ENCODE data around the gene RICTOR. TPM values are rescaled to one million over a fixed set of nuclear protein-coding genes. Genes with fewer than 3 reads are reported as not detected.

Gene RICTOR
- total and polyA plus RNA-seq, 9 donors, result 6.7 to 55.1 (median 41.5) TPM

- H3K4me3 ChIP-seq, result no peak overlapping the region
- H3K9me3 ChIP-seq, result no peaks in the 10 kb centered on the region
- TF ChIP-seq POLR2A (IDR thresholded peaks at IDR 0.05) (no peak), CTCF (IDR thresholded peaks at IDR 0.05) (no peak), EP300 (IDR thresholded peaks at IDR 0.05) (no peak)
- H3K4me1 ChIP-seq (ENCODE audit: insufficient read depth), result peaks cover 3% of the 10 kb centered on the region
- H3K36me3 ChIP-seq, result no peaks in the 10 kb centered on the region
- intact Hi-C loops (cut with DNase I), result no loop called here
- 66 to 84% (median 83%) methylated on average over 1 of the region's 1 CpG for WGBS, 3 donors
- no peak for DNase-seq
- H3K27me3 ChIP-seq, result no peaks in the 10 kb centered on the region
- H3K27ac ChIP-seq, result no peak overlapping the region
Observed at GRCh38 chr5:38921174-38921573, 153.0 kb downstream of the RICTOR start.

GRCh38 chr5:38916802-38917201 is 157.4 kb downstream of the RICTOR start:
- intact Hi-C loops (cut with DNase I), result loop anchor here in 1 of 4 donors (10.0 kb wide), 1 partner anchor 72 kb away; the partner anchor contains the start of gene OSMR
- no peak overlapping the region for H3K4me3 ChIP-seq
- no peak overlapping the region for H3K27ac ChIP-seq
- no peaks in the 10 kb centered on the region for H3K4me1 ChIP-seq (ENCODE audit: insufficient read depth)
- no peaks in the 10 kb centered on the region for H3K36me3 ChIP-seq
- TF ChIP-seq CTCF (IDR thresholded peaks at IDR 0.05) (no peak), EP300 (IDR thresholded peaks at IDR 0.05) (no peak), POLR2A (IDR thresholded peaks at IDR 0.05) (no peak)
- 76 to 78% (median 76%) methylated on average over 7 of the region's 7 CpGs for WGBS, 3 donors
- no peak for DNase-seq
- H3K27me3 ChIP-seq, result no peaks in the 10 kb centered on the region
- H3K9me3 ChIP-seq, result no peaks in the 10 kb centered on the region

GRCh38 chr5:38913714-38914113 is 160.5 kb downstream of the RICTOR start:
- Histone ChIP-seq H3K36me3 (no peaks in the 10 kb centered on the region), H3K27me3 (no peaks in the 10 kb centered on the region), H3K4me1 (ENCODE audit: insufficient read depth) (no peaks in the 10 kb centered on the region), H3K9me3 (no peaks in the 10 kb centered on the region), H3K27ac (no peak overlapping the region), H3K4me3 (no peak overlapping the region)
- TF ChIP-seq EP300 (IDR thresholded peaks at IDR 0.05), result no peak
- TF ChIP-seq CTCF (IDR thresholded peaks at IDR 0.05), result no peak
- TF ChIP-seq POLR2A (IDR thresholded peaks at IDR 0.05), result no peak
- no peak for DNase-seq
- 73 to 87% (median 77%) methylated on average over 2 of the region's 2 CpGs for WGBS, 3 donors
- intact Hi-C loops (cut with DNase I), result loop anchor here in 1 of 4 donors (10.0 kb wide), 1 partner anchor 69 kb away; the partner anchor contains the start of gene OSMR

- TF ChIP-seq POLR2A (IDR thresholded peaks at IDR 0.05) (no peak), EP300 (IDR thresholded peaks at IDR 0.05) (no peak), CTCF (IDR thresholded peaks at IDR 0.05) (no peak)
- 96 to 98% (median 96%) methylated on average over 3 of the region's 3 CpGs for WGBS, 3 donors
Observed at GRCh38 chr5:38911933-38912332, 162.3 kb downstream of the RICTOR start.

More at GRCh38 chr5:38911933-38912332, 162.3 kb downstream of the RICTOR start:
- Histone ChIP-seq H3K27me3 (no peaks in the 10 kb centered on the region), H3K27ac (no peak overlapping the region), H3K4me3 (no peak overlapping the region), H3K4me1 (ENCODE audit: insufficient read depth) (no peaks in the 10 kb centered on the region), H3K36me3 (no peaks in the 10 kb centered on the region), H3K9me3 (no peaks in the 10 kb centered on the region)
- DNase-seq, result no peak
- intact Hi-C loops (cut with DNase I), result loop anchor here in 1 of 4 donors (10.0 kb wide), 1 partner anchor 67 kb away; the partner anchor contains the start of gene OSMR

All from ovary (tissue), 9 donors.